SHP77 (cell line): ENCODE measurements around the gene UBAC1.
"Not testable (repeated sequence)": the region's sequence is repeated elsewhere in the genome, so short reads cannot be mapped to it uniquely, and the experiment has no call there.

ENCODE experiments used
- DNase-seq, 2 experiments: peaks; one replicate each; lab custom pipeline; 2025; lab: John Stamatoyannopoulos, UW

Gene UBAC1

GRCh38 chr9:135978642-135979546 is 17.7 kb upstream of the UBAC1 start:
- DNase-seq = no peak

GRCh38 chr9:135976944-135977343 is 15.8 kb upstream of the UBAC1 start:
- no peak for DNase-seq

GRCh38 chr9:135976531-135976930 is 15.4 kb upstream of the UBAC1 start:
- DNase-seq = no peak

- DNase-seq = no peak
Measured at GRCh38 chr9:135975834-135976233, 14.7 kb upstream of the UBAC1 start.

GRCh38 chr9:135974220-135974573 is 13.0 kb upstream of the UBAC1 start:
- DNase-seq = no peak

- no peak for DNase-seq
Measured at GRCh38 chr9:135973277-135974219, 12.4 kb upstream of the UBAC1 start.

GRCh38 chr9:135971892-135972291 is 10.7 kb upstream of the UBAC1 start:
- DNase-seq = no peak

- DNase-seq = no peak
Measured at GRCh38 chr9:135971111-135971766, 10.1 kb upstream of the UBAC1 start.

- DNase-seq = no peak
Measured at GRCh38 chr9:135970128-135970815, 9.1 kb upstream of the UBAC1 start.

- DNase-seq = no peak
Measured at GRCh38 chr9:135969064-135969683, 8.0 kb upstream of the UBAC1 start.

GRCh38 chr9:135968601-135969000 is 7.4 kb upstream of the UBAC1 start:
- no peak for DNase-seq

GRCh38 chr9:135968083-135968476 is 6.9 kb upstream of the UBAC1 start:
- DNase-seq = no peak

- not testable (repeated sequence) for DNase-seq
Measured at GRCh38 chr9:135966916-135967260, 5.7 kb upstream of the UBAC1 start.

GRCh38 chr9:135965124-135965756 is 4.1 kb upstream of the UBAC1 start:
- no peak for DNase-seq

GRCh38 chr9:135963938-135964337 is 2.8 kb upstream of the UBAC1 start:
- no peak for DNase-seq

GRCh38 chr9:135963338-135963737 is 2.2 kb upstream of the UBAC1 start:
- no peak for DNase-seq

GRCh38 chr9:135962696-135963307 is 1.6 kb upstream of the UBAC1 start:
- DNase-seq = no peak

- peak in 1 of 2 experiments; percentile 35 for DNase-seq
Measured at GRCh38 chr9:135961811-135962695, 880 bp upstream of the UBAC1 start.
